Measurements from ENCODE around the gene SLC38A10.

SLC38A10 gene

DNA sequence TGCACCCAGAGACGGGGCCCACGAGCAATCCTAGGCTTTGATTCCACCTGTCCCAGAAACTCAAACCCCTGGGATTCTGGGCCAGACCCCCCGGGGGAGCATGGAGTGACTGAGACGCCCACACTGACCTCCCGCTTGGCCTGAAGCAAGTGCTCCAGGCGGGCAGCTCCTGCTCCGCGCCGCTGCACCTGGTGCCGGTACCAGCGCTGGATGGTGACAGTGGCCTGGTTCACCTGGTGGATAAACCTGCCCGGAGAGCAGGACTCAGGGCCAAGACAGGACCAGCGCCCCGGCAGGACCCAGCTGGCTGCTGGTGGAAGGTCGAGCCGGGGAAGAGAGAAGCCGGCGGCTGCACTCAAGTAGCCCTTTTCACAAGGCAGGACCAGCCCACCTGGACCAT lies 94.9 kb downstream of the SLC38A10 start:
- Histone ChIP-seq H3K4me1 (ENCODE audit: control insufficient read depth, insufficient read depth, low read depth, low read length) (peaks cover 7% of the 10 kb centered on the region), H3K4ac (ENCODE audit: low read depth in 1 of 2, low read length in 2 of 2) (no peak overlapping the region), H3K4me2 (ENCODE audit: low read length, poor library complexity, severe bottlenecking) (no peak overlapping the region), H3K9ac (ENCODE audit: low read length) (no peak overlapping the region), H4K8ac (ENCODE audit: low read length) (no peak overlapping the region), H2AFZ (ENCODE audit: low read depth, low read length) (no peak overlapping the region), H3K4me3 (ENCODE audit: insufficient read depth in 1 of 2, low read depth in 1 of 2, low read length in 2 of 2) (no peak overlapping the region), H4K91ac (ENCODE audit: low read length) (no peak overlapping the region), H3K23ac (ENCODE audit: low read length in 2 of 2) (no peak overlapping the region), H3K18ac (ENCODE audit: low read depth in 1 of 2, low read length in 2 of 2) (no peak overlapping the region), H2BK12ac (ENCODE audit: low read length in 2 of 2) (no peak overlapping the region), H3K27ac (ENCODE audit: low read length, poor library complexity, severe bottlenecking) (no peak overlapping the region), H2AK5ac (ENCODE audit: low read length, severe bottlenecking) (no peak overlapping the region), H2BK15ac (ENCODE audit: low read depth, poor library complexity, severe bottlenecking) (no peak overlapping the region), H3K27me3 (ENCODE audit: control insufficient read depth in 1 of 2, insufficient read depth in 1 of 2, low read length in 2 of 2) (no peaks in the 10 kb centered on the region), H2BK120ac (ENCODE audit: low read depth, low read length) (no peak overlapping the region), H3K36me3 (ENCODE audit: control insufficient read depth in 1 of 2, insufficient read depth in 2 of 2, low read depth in 1 of 2, low read length in 2 of 2) (peaks cover 0 to 76% of the 10 kb centered on the region in 2 experiments), H2BK5ac (ENCODE audit: low read depth, low read length, poor library complexity, severe bottlenecking) (no peak overlapping the region), H3K79me1 (replicated peaks; ENCODE audit: low read length, poor library complexity, severe bottlenecking) (peaks cover 2% of the 10 kb centered on the region), H3K14ac (ENCODE audit: low read length in 2 of 2) (no peak overlapping the region), H3K9me3 (ENCODE audit: control insufficient read depth, low read length) (no peaks in the 10 kb centered on the region)
- 98% methylated on average over 18 of the region's 18 CpGs for WGBS
- DNase-seq = no peak

DNA sequence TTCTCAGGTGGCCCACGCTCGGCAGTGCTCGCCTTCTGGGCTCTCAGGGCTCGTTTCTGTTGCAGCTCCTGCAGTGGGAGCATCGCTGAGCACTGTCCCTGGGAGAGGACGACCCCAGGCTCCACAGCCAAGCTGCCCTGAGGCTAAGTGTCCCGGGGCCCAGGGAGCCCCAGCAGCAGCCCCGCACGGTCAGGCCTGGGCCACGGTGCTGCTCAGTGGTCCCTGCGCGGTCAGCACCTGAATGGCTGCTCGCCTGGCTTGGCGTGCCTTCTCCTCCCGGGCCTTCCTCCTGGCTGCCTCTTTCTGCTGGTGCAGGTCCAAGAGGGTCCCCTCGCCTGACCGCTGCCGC lies 95.7 kb downstream of the SLC38A10 start:
- Histone ChIP-seq H3K4me1 (ENCODE audit: control insufficient read depth, insufficient read depth, low read depth, low read length) (peaks cover 7% of the 10 kb centered on the region), H2AFZ (ENCODE audit: low read depth, low read length) (no peak overlapping the region), H3K9me3 (ENCODE audit: control insufficient read depth, low read length) (no peaks in the 10 kb centered on the region), H3K14ac (ENCODE audit: low read length in 2 of 2) (no peak overlapping the region), H3K27me3 (ENCODE audit: control insufficient read depth in 1 of 2, insufficient read depth in 1 of 2, low read length in 2 of 2) (no peaks in the 10 kb centered on the region), H3K4me3 (ENCODE audit: insufficient read depth in 1 of 2, low read depth in 1 of 2, low read length in 2 of 2) (no peak overlapping the region), H3K9ac (ENCODE audit: low read length) (no peak overlapping the region), H2AK5ac (ENCODE audit: low read length, severe bottlenecking) (no peak overlapping the region), H2BK12ac (ENCODE audit: low read length in 2 of 2) (no peak overlapping the region), H4K91ac (ENCODE audit: low read length) (no peak overlapping the region), H2BK5ac (ENCODE audit: low read depth, low read length, poor library complexity, severe bottlenecking) (no peak overlapping the region), H2BK120ac (ENCODE audit: low read depth, low read length) (no peak overlapping the region), H4K8ac (ENCODE audit: low read length) (no peak overlapping the region), H3K79me1 (replicated peaks; ENCODE audit: low read length, poor library complexity, severe bottlenecking) (peaks cover 2% of the 10 kb centered on the region), H3K27ac (ENCODE audit: low read length, poor library complexity, severe bottlenecking) (no peak overlapping the region), H3K36me3 (ENCODE audit: control insufficient read depth in 1 of 2, insufficient read depth in 2 of 2, low read depth in 1 of 2, low read length in 2 of 2) (peaks cover 0 to 80% of the 10 kb centered on the region in 2 experiments), H2BK15ac (ENCODE audit: low read depth, poor library complexity, severe bottlenecking) (no peak overlapping the region), H3K18ac (ENCODE audit: low read depth in 1 of 2, low read length in 2 of 2) (no peak overlapping the region), H3K23ac (ENCODE audit: low read length in 2 of 2) (no peak overlapping the region), H3K4me2 (ENCODE audit: low read length, poor library complexity, severe bottlenecking) (no peak overlapping the region), H3K4ac (ENCODE audit: low read depth in 1 of 2, low read length in 2 of 2) (no peak overlapping the region)
- WGBS = 96% methylated on average over 18 of the region's 18 CpGs
- DNase-seq = no peak

DNA sequence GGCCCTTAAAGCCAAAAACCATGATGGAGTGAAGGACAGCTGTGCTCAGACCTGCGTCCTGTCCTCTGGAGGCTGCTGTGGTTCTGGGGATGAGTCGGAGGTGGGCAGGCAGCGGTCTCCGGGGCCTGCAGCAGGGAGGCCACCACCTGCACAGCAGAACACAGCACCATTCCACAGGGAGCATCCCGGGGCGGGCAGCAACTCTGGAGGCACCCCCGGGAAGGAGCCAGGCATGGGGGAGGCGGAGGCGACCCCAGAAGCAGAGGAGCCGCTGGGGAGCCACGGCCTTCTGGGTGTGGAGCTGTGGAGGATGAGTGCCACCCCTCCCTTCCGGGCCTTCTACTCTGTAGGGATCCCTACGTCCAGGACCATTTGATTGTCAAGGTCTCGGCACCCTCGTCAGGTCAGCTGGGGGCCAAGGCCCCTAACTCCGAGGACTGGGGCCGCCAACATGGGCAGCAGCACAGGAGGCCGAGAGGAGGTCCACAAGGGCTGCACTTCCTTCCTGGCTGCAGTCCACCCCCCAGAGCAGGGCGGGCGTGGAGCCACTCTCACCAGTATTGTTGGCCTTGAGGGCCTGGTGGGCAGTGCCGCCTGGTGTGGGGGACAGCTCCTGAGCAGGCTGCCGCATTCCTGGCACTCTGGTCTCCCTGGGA lies 96.2 kb downstream of the SLC38A10 start:
- H3K23ac ChIP-seq (ENCODE audit: low read length in 2 of 2) = no peak overlapping the region
- H4K91ac ChIP-seq (ENCODE audit: low read length) = no peak overlapping the region
- no peak overlapping the region for H2BK5ac ChIP-seq (ENCODE audit: low read depth, low read length, poor library complexity, severe bottlenecking)
- peaks cover 2% of the 10 kb centered on the region for H3K79me1 ChIP-seq (replicated peaks; ENCODE audit: low read length, poor library complexity, severe bottlenecking)
- H3K27me3 ChIP-seq (ENCODE audit: control insufficient read depth in 1 of 2, insufficient read depth in 1 of 2, low read length in 2 of 2) = no peaks in the 10 kb centered on the region
- H3K4ac ChIP-seq (ENCODE audit: low read depth in 1 of 2, low read length in 2 of 2) = no peak overlapping the region
- H3K27ac ChIP-seq (ENCODE audit: low read length, poor library complexity, severe bottlenecking) = no peak overlapping the region
- H3K4me2 ChIP-seq (ENCODE audit: low read length, poor library complexity, severe bottlenecking) = no peak overlapping the region
- no peak overlapping the region for H4K8ac ChIP-seq (ENCODE audit: low read length)
- no peak for DNase-seq
- H2BK12ac ChIP-seq (ENCODE audit: low read length in 2 of 2) = no peak overlapping the region
- no peak overlapping the region for H3K4me3 ChIP-seq (ENCODE audit: insufficient read depth in 1 of 2, low read depth in 1 of 2, low read length in 2 of 2)
- H2AK5ac ChIP-seq (ENCODE audit: low read length, severe bottlenecking) = no peak overlapping the region
- no peak overlapping the region for H2AFZ ChIP-seq (ENCODE audit: low read depth, low read length)
- H2BK15ac ChIP-seq (ENCODE audit: low read depth, poor library complexity, severe bottlenecking) = no peak overlapping the region
- H3K9me3 ChIP-seq (ENCODE audit: control insufficient read depth, low read length) = no peaks in the 10 kb centered on the region
- no peak overlapping the region for H3K9ac ChIP-seq (ENCODE audit: low read length)
- WGBS = 96% methylated on average over 22 of the region's 22 CpGs
- H3K36me3 ChIP-seq (ENCODE audit: control insufficient read depth in 1 of 2, insufficient read depth in 2 of 2, low read depth in 1 of 2, low read length in 2 of 2) = peaks cover 0 to 81% of the 10 kb centered on the region in 2 experiments
- no peak overlapping the region for H2BK120ac ChIP-seq (ENCODE audit: low read depth, low read length)
- H3K14ac ChIP-seq (ENCODE audit: low read length in 2 of 2) = no peak overlapping the region
- no peak overlapping the region for H3K18ac ChIP-seq (ENCODE audit: low read depth in 1 of 2, low read length in 2 of 2)
- peaks cover 8% of the 10 kb centered on the region for H3K4me1 ChIP-seq (ENCODE audit: control insufficient read depth, insufficient read depth, low read depth, low read length)

DNA sequence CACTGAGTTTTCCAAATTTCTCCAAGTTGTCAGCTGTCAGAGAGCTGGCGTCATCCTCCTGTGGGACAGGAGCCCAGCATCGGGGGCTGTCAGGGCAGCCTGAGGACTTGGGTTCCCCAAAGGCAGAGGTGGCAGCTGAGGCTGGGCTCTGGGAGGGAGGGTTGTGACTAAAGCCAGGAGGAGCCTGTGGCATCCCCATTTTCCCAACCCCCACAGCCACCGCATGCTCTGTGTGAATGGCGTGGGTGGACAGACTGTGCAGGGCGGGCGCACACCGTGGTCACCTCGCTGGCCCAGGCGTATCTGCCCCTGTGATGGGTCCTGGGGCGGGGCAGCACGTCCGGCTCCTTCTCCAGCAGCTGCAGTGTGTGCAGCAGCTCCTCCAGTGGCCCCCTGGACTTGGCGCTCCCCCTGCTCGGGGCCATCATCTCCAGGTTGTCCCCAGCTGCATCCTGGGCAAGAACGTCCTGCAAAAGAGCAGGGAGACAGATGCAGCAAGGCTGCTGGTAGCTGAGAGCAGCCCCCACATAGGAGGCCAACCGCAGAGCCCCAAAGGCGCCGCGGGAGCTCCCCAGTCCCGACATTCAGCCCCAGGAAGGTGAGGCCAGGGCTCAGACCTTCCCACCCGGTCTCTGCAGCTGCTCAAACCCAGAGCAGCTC lies 97.1 kb downstream of the SLC38A10 start:
- Histone ChIP-seq H2BK15ac (ENCODE audit: low read depth, poor library complexity, severe bottlenecking) (no peak overlapping the region), H3K4me3 (ENCODE audit: insufficient read depth in 1 of 2, low read depth in 1 of 2, low read length in 2 of 2) (no peak overlapping the region), H2BK5ac (ENCODE audit: low read depth, low read length, poor library complexity, severe bottlenecking) (no peak overlapping the region), H3K79me1 (replicated peaks; ENCODE audit: low read length, poor library complexity, severe bottlenecking) (peaks cover 2% of the 10 kb centered on the region), H2BK12ac (ENCODE audit: low read length in 2 of 2) (no peak overlapping the region), H3K36me3 (ENCODE audit: control insufficient read depth in 1 of 2, insufficient read depth in 2 of 2, low read depth in 1 of 2, low read length in 2 of 2) (peaks cover 0 to 82% of the 10 kb centered on the region in 2 experiments), H2AK5ac (ENCODE audit: low read length, severe bottlenecking) (no peak overlapping the region), H3K14ac (ENCODE audit: low read length in 2 of 2) (no peak overlapping the region), H3K9me3 (ENCODE audit: control insufficient read depth, low read length) (no peaks in the 10 kb centered on the region), H2AFZ (ENCODE audit: low read depth, low read length) (no peak overlapping the region), H3K23ac (ENCODE audit: low read length in 2 of 2) (no peak overlapping the region), H3K9ac (ENCODE audit: low read length) (no peak overlapping the region), H3K4me1 (ENCODE audit: control insufficient read depth, insufficient read depth, low read depth, low read length) (peaks cover 10% of the 10 kb centered on the region), H4K91ac (ENCODE audit: low read length) (no peak overlapping the region), H3K18ac (ENCODE audit: low read depth in 1 of 2, low read length in 2 of 2) (no peak overlapping the region), H3K27me3 (ENCODE audit: control insufficient read depth in 1 of 2, insufficient read depth in 1 of 2, low read length in 2 of 2) (no peaks in the 10 kb centered on the region), H3K4me2 (ENCODE audit: low read length, poor library complexity, severe bottlenecking) (no peak overlapping the region), H3K4ac (ENCODE audit: low read depth in 1 of 2, low read length in 2 of 2) (no peak overlapping the region), H2BK120ac (ENCODE audit: low read depth, low read length) (no peak overlapping the region), H3K27ac (ENCODE audit: low read length, poor library complexity, severe bottlenecking) (no peak overlapping the region), H4K8ac (ENCODE audit: low read length) (no peak overlapping the region)
- WGBS = 92% methylated on average over 21 of the region's 21 CpGs
- no peak for DNase-seq
